HepG2 (cell line): ENCODE measurements around the gene TMEM74B. TPM values are rescaled to one million over a fixed set of nuclear protein-coding genes. Genes with fewer than 3 reads are reported as not detected.

Experiments used
- ATAC-seq: fragments of 200-7000 bp; cut with Tn5 transposase; 3 replicates; pipeline ENCODE4 v1.9.1; 2020; ENCODE audit warnings: mild to moderate bottlenecking, moderate library complexity
- BruUV-seq: library from RNA; stranded (reverse); fragments of 400-500 nt; replicated peaks from 2 replicates; lab custom pipeline; 2021; lab: Mats Ljungman, UMichigan
- CTCF ChIA-PET: fragments of 300-600 bp; formaldehyde crosslinking; extraction: SDS; loops from one replicate; lab custom pipeline; 2021; ENCODE audit warnings: low total read pairs, inconsistent platforms, low intra/inter-chr PET ratio; lab: Yijun Ruan, JAX
- POLR2A ChIA-PET: fragments of 350-600 bp; sonication (Branson Sonifier 250); formaldehyde crosslinking; loops from one replicate; lab custom pipeline; 2020; ENCODE audit warnings: antibody characterized with exemption, inconsistent platforms; lab: Yijun Ruan, JAX
- DNase-seq: peaks from one replicate; pipeline ENCODE4 v3.0.0-alpha.2; 2015; ENCODE audit warnings: low spot score
- FAIRE-seq: peaks from 3 replicates; lab custom pipeline; 2011; peaks lifted over from hg19 to GRCh38; lab: Jason Lieb, UNC
- H2AFZ ChIP-seq: one replicate; pipeline ENCODE4 v1.6.1; 2011; ENCODE audit warnings: low read length, inconsistent platforms
- H3K27ac ChIP-seq: fragments of 300-600 bp; 3 replicates; pipeline ENCODE4 v1.8.0; 2011; ENCODE audit warnings: mixed run types, mild to moderate bottlenecking, mixed read lengths, low read length, inconsistent platforms; ENCODE audit not compliant: insufficient read depth; ENCODE audit errors: extremely low read length
- H3K27me3 ChIP-seq, 2 experiments: fragments of 200-600 bp in 1 of 2; 2 replicates in 1 of 2; 3 replicates in 1 of 2; pipeline versions ENCODE4 v1.6.0 to v1.8.0; 2011; ENCODE audit warnings: low read length in 2 of 2, mild to moderate bottlenecking in 2 of 2, moderate library complexity in 2 of 2, inconsistent platforms in 1 of 2; ENCODE audit not compliant: insufficient read depth in 2 of 2, control insufficient read depth in 1 of 2
- H3K36me3 ChIP-seq, 2 experiments: fragments of 200-600 bp in 1 of 2; replicated peaks in 1 of 2; 2 replicates in 1 of 2; 3 replicates in 1 of 2; pipeline versions ENCODE4 v1.5.1 to v1.8.0; 2011; ENCODE audit warnings: low read length in 2 of 2, inconsistent platforms in 1 of 2; ENCODE audit not compliant: insufficient read depth in 2 of 2, control insufficient read depth in 1 of 2
- H3K4me1 ChIP-seq: 2 replicates; pipeline ENCODE4 v1.5.1; 2012; ENCODE audit warnings: low read length, inconsistent platforms; ENCODE audit not compliant: insufficient read depth
- H3K4me2 ChIP-seq: 2 replicates; pipeline ENCODE4 v1.6.0; 2011; ENCODE audit warnings: low read depth, low read length, inconsistent platforms
- H3K4me3 ChIP-seq, 3 experiments: fragments of 200-600 bp in 1 of 3; sonication (generic), shearing (Covaris generic) in 1 of 3; replicated peaks in 1 of 3; 2 replicates each; pipeline ENCODE4 v1.5.1; 2011 to 2016; ENCODE audit warnings: low read length in 3 of 3, inconsistent platforms in 2 of 3, low read depth in 2 of 3, mild to moderate bottlenecking in 2 of 3, control low read depth in 1 of 3, mixed read lengths in 1 of 3; ENCODE audit not compliant: insufficient read depth in 1 of 3
- H3K79me2 ChIP-seq: one replicate; pipeline ENCODE4 v1.6.1; 2011; ENCODE audit warnings: low read length, inconsistent platforms; ENCODE audit not compliant: insufficient read depth
- H3K9ac ChIP-seq: 2 replicates; pipeline ENCODE4 v1.6.0; 2011; ENCODE audit warnings: mild to moderate bottlenecking, low read depth, low read length, inconsistent platforms; ENCODE audit not compliant: insufficient read depth
- H3K9me3 ChIP-seq: 2 replicates; pipeline ENCODE4 v1.5.1; 2012; ENCODE audit warnings: mild to moderate bottlenecking, low read length
- H4K20me1 ChIP-seq: 2 replicates; pipeline ENCODE4 v1.6.0; 2011; ENCODE audit warnings: inconsistent platforms, mild to moderate bottlenecking, low read length, moderate library complexity; ENCODE audit not compliant: insufficient read depth
- CEBPG ChIP-seq: IDR thresholded peaks from 2 replicates; pipeline ENCODE4 v1.6.1; 2016
- CHD4 ChIP-seq: fragments of 200-600 bp; sonication (generic); IDR thresholded peaks from 2 replicates; pipeline ENCODE4 v1.7.0; 2017; ENCODE audit warnings: mild to moderate bottlenecking, low read length, borderline replicate concordance
- GPN1 ChIP-seq: sonication (generic); formaldehyde crosslinking; IDR thresholded peaks from 2 replicates; pipeline ENCODE4 v1.5.1; 2020; ENCODE audit warnings: missing genetic modification reagents, borderline replicate concordance
- KLF9 ChIP-seq: IDR thresholded peaks from 2 replicates; pipeline ENCODE4 v1.6.1; 2016; ENCODE audit warnings: low read depth
- ZFX ChIP-seq: sonication (generic); formaldehyde crosslinking; IDR thresholded peaks from 2 replicates; pipeline ENCODE4 v1.4.0; 2020; ENCODE audit warnings: mild to moderate bottlenecking, low read depth, missing genetic modification reagents, moderate library complexity
- ZGPAT ChIP-seq: IDR thresholded peaks from 2 replicates; pipeline ENCODE4 v1.6.1; 2016; ENCODE audit warnings: mild to moderate bottlenecking
- WGBS: methylation state at CpG from one replicate; pipeline ENCODE4 v1.1.6; 2017; ENCODE audit warnings: low lambda C conversion rate; 5-methylcytosine and 5-hydroxymethylcytosine counted together
- in situ Hi-C: cut with HindIII; loops from 2 replicates; pipeline ENCODE4 v1.10.0; 2017; ENCODE audit warnings: low pct_unique_long_range_greater_than_20kb; ENCODE audit not compliant: extremely low pct_ligation_motif_present
- intact Hi-C: fragments of 100-400 bp; cut with micrococcal nuclease; formaldehyde crosslinking; loops from one replicate; pipeline ENCODE4 v1.10.0; 2022; ENCODE audit not compliant: unreplicated experiment
- polyA plus RNA-seq, 8 experiments: library from polyadenylated mRNA; depleted of rRNA in 3 of 8; stranded (reverse) in 7 of 8; unstranded in 1 of 8; fragments of >200 nt; fragmentation: Illumina TruSeq in 4 of 8; extraction: Trizol in 4 of 8; gene quantifications; 2 replicates each; pipeline versions ENCODE4 v1.2.1 to v1.2.3, GENCODE V29; 2011 to 2016; ENCODE audit warnings: low read depth in 4 of 8, missing spikeins in 1 of 8, mixed read lengths in 1 of 8; ENCODE audit not compliant: insufficient read depth in 1 of 8
- total RNA-seq, 5 experiments: library from RNA; depleted of rRNA; stranded (reverse); fragments of >200 nt; fragmentation: Illumina TruSeq; extraction: Trizol; gene quantifications; 2 replicates each; pipeline ENCODE4 v1.2.3, GENCODE V29; 2016; ENCODE audit warnings: low read depth in 1 of 5
- TF ChIP-seq, protein P1 (sequence below): sonication (generic); formaldehyde crosslinking; conservative IDR thresholded peaks from 2 replicates; pipeline ENCODE4 v1.4.0; 2020; ENCODE audit warnings: missing genetic modification reagents
- TF ChIP-seq, protein P2 (sequence below), 2 experiments: sonication (generic) in 1 of 2; formaldehyde crosslinking in 1 of 2; IDR thresholded peaks; 2 replicates each; pipeline versions ENCODE4 v1.5.1 to v1.6.1; 2011 to 2020; ENCODE audit warnings: borderline replicate concordance in 1 of 2, low read depth in 1 of 2, low read length in 1 of 2, mild to moderate bottlenecking in 1 of 2, missing genetic modification reagents in 1 of 2, moderate library complexity in 1 of 2
- TF ChIP-seq, protein P3 (sequence below): sonication (generic); formaldehyde crosslinking; IDR thresholded peaks from 2 replicates; pipeline ENCODE4 v1.8.1; 2023; ENCODE audit warnings: mild to moderate bottlenecking, moderate library complexity, missing genetic modification reagents

The TMEM74B gene
- total and polyA plus RNA-seq, 2 of the 13 experiments (the other 11 are each of a cell fraction or from before 2014, with no cell fraction given), result 4.7 to 18.4 TPM

DNA sequence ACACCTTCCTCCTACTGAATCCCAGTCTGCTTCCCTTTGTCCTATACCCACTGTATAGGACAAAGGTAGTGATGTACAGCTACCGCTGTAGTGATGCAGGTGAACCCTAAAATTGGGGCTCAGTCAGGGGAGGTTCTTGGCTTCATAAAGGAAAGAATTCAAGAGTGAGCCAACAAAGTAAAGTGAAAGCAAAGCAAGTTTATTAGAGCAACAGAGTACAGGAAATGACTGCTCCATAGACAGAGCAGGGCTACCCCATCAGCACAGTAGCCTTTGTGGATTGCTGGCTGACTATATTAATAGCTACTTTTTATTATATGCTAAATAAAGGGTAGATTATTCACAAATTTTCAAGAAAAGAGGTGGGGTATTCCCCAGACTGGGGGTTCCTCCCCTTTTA, 15.2 kb upstream of the TMEM74B start:
- FAIRE-seq (no peak), DNase-seq (no peak), ATAC-seq (no peak)
- Histone ChIP-seq H3K9me3 (no peaks in the 10 kb centered on the region), H4K20me1 (no peaks in the 10 kb centered on the region), H2AFZ (no peak overlapping the region), H3K9ac (no peak overlapping the region), H3K4me2 (no peak overlapping the region), H3K4me1 (no peaks in the 10 kb centered on the region), H3K36me3 (no peaks in the 10 kb centered on the region), H3K4me3 (no peak overlapping the region), H3K27me3 (peaks cover 4 to 26% of the 10 kb centered on the region in 2 experiments; a peak in 3 of 5 replicates), H3K79me2 (no peaks in the 10 kb centered on the region), H3K27ac (no peak overlapping the region)
- intact Hi-C loops (no loop called here), in situ Hi-C loops (no loop called here)
- ChIA-PET POLR2A (no interaction called here), CTCF (no interaction called here)
- WGBS, result 87% methylated on average over 1 of the region's 1 CpG
- no TSS peak for BruUV-seq
- TF ChIP-seq ZGPAT (no peak), CEBPG (CRISPR knock-in tag) (no peak)
- TF ChIP-seq, protein P1, sequence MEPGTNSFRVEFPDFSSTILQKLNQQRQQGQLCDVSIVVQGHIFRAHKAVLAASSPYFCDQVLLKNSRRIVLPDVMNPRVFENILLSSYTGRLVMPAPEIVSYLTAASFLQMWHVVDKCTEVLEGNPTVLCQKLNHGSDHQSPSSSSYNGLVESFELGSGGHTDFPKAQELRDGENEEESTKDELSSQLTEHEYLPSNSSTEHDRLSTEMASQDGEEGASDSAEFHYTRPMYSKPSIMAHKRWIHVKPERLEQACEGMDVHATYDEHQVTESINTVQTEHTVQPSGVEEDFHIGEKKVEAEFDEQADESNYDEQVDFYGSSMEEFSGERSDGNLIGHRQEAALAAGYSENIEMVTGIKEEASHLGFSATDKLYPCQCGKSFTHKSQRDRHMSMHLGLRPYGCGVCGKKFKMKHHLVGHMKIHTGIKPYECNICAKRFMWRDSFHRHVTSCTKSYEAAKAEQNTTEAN (CRISPR knock-in tag), result no peak

GRCh38 chr20:1199212-1199873, 14.6 kb upstream of the TMEM74B start:
- BruUV-seq, result no TSS peak
- Histone ChIP-seq H3K79me2 (no peaks in the 10 kb centered on the region), H3K27me3 (peaks cover 4 to 20% of the 10 kb centered on the region in 2 experiments; a peak in 3 of 5 replicates), H4K20me1 (no peaks in the 10 kb centered on the region), H3K4me3 (no peak overlapping the region), H2AFZ (no peak overlapping the region), H3K36me3 (no peaks in the 10 kb centered on the region), H3K9me3 (no peaks in the 10 kb centered on the region), H3K27ac (no peak overlapping the region), H3K4me1 (no peaks in the 10 kb centered on the region), H3K4me2 (no peak overlapping the region), H3K9ac (no peak overlapping the region)
- intact Hi-C loops (no loop called here), in situ Hi-C loops (no loop called here)
- TF ChIP-seq GPN1 (CRISPR knock-in tag) (no peak), ZFX (no peak), KLF9 (CRISPR knock-in tag) (no peak), CHD4 (no peak)
- TF ChIP-seq, protein P2, sequence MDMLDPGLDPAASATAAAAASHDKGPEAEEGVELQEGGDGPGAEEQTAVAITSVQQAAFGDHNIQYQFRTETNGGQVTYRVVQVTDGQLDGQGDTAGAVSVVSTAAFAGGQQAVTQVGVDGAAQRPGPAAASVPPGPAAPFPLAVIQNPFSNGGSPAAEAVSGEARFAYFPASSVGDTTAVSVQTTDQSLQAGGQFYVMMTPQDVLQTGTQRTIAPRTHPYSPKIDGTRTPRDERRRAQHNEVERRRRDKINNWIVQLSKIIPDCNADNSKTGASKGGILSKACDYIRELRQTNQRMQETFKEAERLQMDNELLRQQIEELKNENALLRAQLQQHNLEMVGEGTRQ (IDR thresholded peaks at IDR 0.05; ENCODE audit: low read depth, low read length), result 0 out of 2 replicates have a peak, but pooled peaks have one; percentile 18
- TF ChIP-seq, protein P2 (CRISPR knock-in tag; IDR thresholded peaks at IDR 0.05; ENCODE audit: borderline replicate concordance), result no peak
- TF ChIP-seq, protein P3, sequence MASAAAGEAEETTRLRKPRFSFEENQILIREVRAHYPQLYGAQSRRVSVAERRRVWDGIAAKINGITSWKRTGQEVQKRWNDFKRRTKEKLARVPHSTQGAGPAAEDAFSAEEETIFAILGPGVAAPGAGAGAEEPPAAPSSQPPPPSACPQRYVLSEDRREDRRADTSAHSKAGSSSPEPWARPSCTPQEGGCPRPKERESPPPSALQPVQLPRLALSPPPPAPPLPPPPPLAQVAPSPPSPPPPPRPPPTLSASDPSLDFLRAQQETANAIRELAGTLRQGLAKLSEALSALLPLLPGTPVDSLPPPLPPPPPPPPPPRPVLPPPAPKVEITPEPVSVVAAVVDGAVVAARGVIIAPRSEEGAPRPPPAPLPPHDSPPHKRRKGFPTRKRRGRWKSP, result no peak
- no peak for FAIRE-seq
- DNase-seq, result no peak
- WGBS, result 7% methylated on average over 7 of the region's 7 CpGs
- ATAC-seq, result peak; percentile 50
- CTCF ChIA-PET, result no interaction called here
- POLR2A ChIA-PET, result no interaction called here
